Kidney epithelial cell (primary cell): ENCODE data around the gene ZNF548. TPM values are rescaled to one million over a fixed set of nuclear protein-coding genes. Genes with fewer than 3 reads are reported as not detected.
A peak's percentile ranks its signal among the peaks of the same experiment; 100 is the strongest.

ENCODE experiments used
- DNase-seq: peaks from one replicate; pipeline ENCODE4 v3.0.0-alpha.2; 2010; ENCODE audit warnings: low read depth
- H3K27me3 ChIP-seq: 2 replicates; pipeline ENCODE4 v1.6.0; 2011; ENCODE audit warnings: low read length; ENCODE audit not compliant: control insufficient read depth, insufficient read depth
- H3K36me3 ChIP-seq: 2 replicates; pipeline ENCODE4 v1.5.1; 2011; ENCODE audit warnings: low read length; ENCODE audit not compliant: control insufficient read depth, insufficient read depth
- H3K4me3 ChIP-seq: 2 replicates; pipeline ENCODE4 v1.5.1; 2011; ENCODE audit warnings: low read depth, mild to moderate bottlenecking, control low read depth, low read length
- CTCF ChIP-seq: IDR thresholded peaks from 2 replicates; pipeline ENCODE4 v1.5.1; 2011; ENCODE audit warnings: mild to moderate bottlenecking, moderate library complexity, low read length, control low read depth, inconsistent platforms; ENCODE audit not compliant: insufficient read depth, poor library complexity, severe bottlenecking
- total RNA-seq: library from RNA; depleted of rRNA; stranded (reverse); fragments of >200 nt; gene quantifications from 2 replicates; pipeline ENCODE4 v1.2.3, GENCODE V29; 2015

The ZNF548 gene
- total RNA-seq, 1 donor from 2014 or later = 13.1 TPM

GRCh38 chr19:57406516-57407123, 17.0 kb downstream of the ZNF548 start:
- Histone ChIP-seq H3K27me3 (no peaks in the 10 kb centered on the region), H3K4me3 (no peak overlapping the region), H3K36me3 (no peaks in the 10 kb centered on the region)
- peak; percentile 61 for TF ChIP-seq CTCF
- DNase-seq = no peak

DNA sequence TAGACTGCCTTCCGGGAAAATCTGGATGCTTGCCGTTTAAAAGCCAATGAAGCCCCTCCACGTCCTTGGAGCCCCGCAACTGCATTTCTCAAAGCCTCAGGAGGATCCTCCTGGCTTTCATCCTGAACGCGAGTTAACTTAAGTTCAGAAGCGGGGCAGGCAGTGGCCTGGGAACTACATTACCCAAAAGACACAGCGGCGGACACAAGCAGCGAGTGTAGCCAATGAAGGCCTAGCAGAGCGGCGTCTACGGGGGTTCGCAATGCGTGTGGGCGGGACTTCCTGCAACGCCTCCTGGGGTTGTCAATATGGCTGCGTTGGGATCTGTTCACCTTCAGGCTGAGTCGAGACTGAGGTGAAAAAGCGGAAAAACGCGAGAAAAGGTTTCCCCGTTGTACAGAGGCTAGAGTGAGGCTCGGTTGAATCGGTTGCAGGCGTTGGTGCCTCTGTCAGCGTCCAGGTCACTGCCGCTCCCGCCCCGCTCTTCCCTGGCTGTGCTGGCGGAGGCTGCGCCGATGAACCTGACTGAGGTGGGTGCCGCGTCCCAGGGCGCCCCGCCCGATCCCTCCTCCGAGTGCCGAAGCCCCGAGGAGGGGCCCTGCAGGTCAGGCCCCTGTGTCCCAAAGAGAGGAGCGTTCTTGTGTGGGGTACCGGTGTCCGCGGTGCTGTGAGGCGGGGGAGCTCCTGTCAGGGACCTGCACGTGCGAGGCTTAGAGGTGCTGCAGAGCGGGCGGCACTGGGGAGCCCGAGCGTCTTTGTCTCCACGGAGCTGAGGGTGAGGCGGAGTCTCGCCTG, 21.4 kb downstream of the ZNF548 start, which contains the start of gene ZNF17:
ZNF17 (plus strand) TSS at position 285 of the 795 bp plus-strand sequence. CDS start 2,455 bp downstream, outside the sequence.
- DNase-seq = peak; percentile 85
- Histone ChIP-seq H3K4me3 (peak within 1 kb of the TSS; percentile 94), H3K36me3 (peaks cover 2% of the 10 kb centered on the region), H3K27me3 (no peaks in the 10 kb centered on the region)
- TF ChIP-seq CTCF = no peak

GRCh38 chr19:57419439-57419838, 29.8 kb downstream of the ZNF548 start:
- no peaks in the 10 kb centered on the region for H3K27me3 ChIP-seq
- peaks cover 4% of the 10 kb centered on the region for H3K36me3 ChIP-seq
- DNase-seq = no peak
- no peak overlapping the region for H3K4me3 ChIP-seq
- TF ChIP-seq CTCF = no peak

DNA sequence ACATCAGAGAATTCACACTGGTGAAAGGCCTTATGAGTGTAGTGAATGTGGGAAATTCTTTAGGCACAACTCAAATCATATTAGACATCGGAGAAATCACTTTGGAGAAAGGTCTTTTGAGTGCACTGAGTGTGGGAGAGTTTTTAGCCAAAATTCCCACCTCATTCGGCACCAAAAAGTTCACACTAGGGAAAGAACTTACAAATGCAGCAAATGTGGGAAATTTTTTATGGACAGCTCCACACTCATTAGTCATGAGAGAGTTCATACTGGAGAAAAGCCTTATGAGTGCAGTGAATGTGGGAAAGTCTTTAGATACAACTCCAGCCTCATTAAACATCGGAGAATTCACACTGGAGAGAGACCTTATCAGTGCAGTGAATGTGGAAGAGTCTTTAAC, 31.4 kb downstream of the ZNF548 start:
- H3K27me3 ChIP-seq = no peaks in the 10 kb centered on the region
- no peak for TF ChIP-seq CTCF
- DNase-seq = no peak
- no peak overlapping the region for H3K4me3 ChIP-seq
- H3K36me3 ChIP-seq = peaks cover 2% of the 10 kb centered on the region

DNA sequence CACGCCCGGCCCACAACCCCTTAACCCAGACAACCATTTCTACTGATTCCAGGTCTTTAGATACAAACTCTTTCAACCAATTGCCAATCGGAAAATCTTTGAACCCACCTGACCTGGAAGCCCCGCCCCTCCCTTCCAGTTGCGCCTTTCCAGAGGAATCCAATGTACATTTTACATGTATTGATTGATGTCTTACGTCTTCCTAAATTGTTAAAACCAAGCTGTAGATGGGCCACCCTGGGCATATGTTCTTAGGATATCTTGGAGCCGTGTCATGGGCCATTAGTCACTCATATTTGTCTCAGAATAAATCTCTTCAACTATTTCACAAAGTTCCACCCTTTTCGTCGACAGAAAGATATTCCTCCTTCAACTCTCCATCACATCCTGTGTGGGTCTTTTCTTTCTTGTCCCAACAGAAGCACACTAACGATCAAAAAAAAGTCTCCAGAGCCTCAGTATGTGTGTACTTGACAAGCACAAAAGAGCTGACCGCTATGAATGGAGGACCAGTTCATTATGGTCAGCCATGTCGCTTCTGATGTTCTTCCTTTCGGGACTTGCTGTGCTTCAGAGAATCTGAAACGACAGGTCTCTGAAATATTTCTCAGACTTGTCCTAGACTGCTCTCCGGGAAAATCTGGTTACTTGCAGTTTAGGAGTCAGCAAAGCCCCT, 44.9 kb downstream of the ZNF548 start:
- H3K27me3 ChIP-seq = no peaks in the 10 kb centered on the region
- TF ChIP-seq CTCF = no peak
- no peak for DNase-seq
- H3K4me3 ChIP-seq = peak overlapping the region; percentile 84
- H3K36me3 ChIP-seq = no peaks in the 10 kb centered on the region
